Measurements from ENCODE around the gene TOMT. TPM values are rescaled to one million over a fixed set of nuclear protein-coding genes. Genes with fewer than 3 reads are reported as not detected.

The TOMT gene
- total RNA-seq (2021) (not detected in 3 replicates), Bru-seq, nascent RNA (not detected)
- long read RNA-seq, experiment 1, result 0 reads
- long read RNA-seq, experiment 2, result 0 reads
- long read RNA-seq, experiment 3, result 0 reads

- Mint-ChIP-seq H3K4me1 (peaks cover 27% of the 10 kb centered on the region), H3K4me3 (no peak within 1 kb of the TSS), H3K9me3 (no peaks in the 10 kb centered on the region), H3K27me3 (ENCODE audit: low read depth) (no peaks in the 10 kb centered on the region), H3K36me3 (peaks cover 2% of the 10 kb centered on the region; the same call in 1 of the 2 replicates), H3K27ac (no peak within 1 kb of the TSS)
- DNase-seq (ENCODE audit: low spot score) (no peak), ATAC-seq (no peak)
- ChIA-PET CTCF (no interaction called here), POLR2A (no interaction called here)
- TF ChIP-seq ZNF317 (CRISPR knock-in tag; IDR thresholded peaks at IDR 0.05; ENCODE audit: borderline replicate concordance, low read depth) (no peak), MLX (CRISPR knock-in tag; IDR thresholded peaks at IDR 0.05) (no peak)
These were observed at the start of gene TOMT for GRCh38 chr11:72105888-72106287. Gene TOMT, plus strand, starts transcription at chr11:72105924. Its CDS starts 28 bp downstream, at chr11:72105952.

- ATAC-seq (no peak), DNase-seq (ENCODE audit: low spot score) (no peak)
- Mint-ChIP-seq H3K27me3 (ENCODE audit: low read depth) (no peaks in the 10 kb centered on the region), H3K4me1 (peaks cover 14% of the 10 kb centered on the region), H3K9me3 (no peaks in the 10 kb centered on the region), H3K27ac (peak overlapping the region; percentile 60; the same call in 1 of the 2 replicates), H3K4me3 (no peak overlapping the region), H3K36me3 (peaks cover 8% of the 10 kb centered on the region; the same call in 1 of the 2 replicates)
- no peak for TF ChIP-seq MAX (CRISPR knock-in tag; IDR thresholded peaks at IDR 0.05)
- CTCF ChIA-PET, result interaction anchor here (1.7 kb wide), 1 partner anchor 33 kb away, joined by 6 read pairs; no protein-coding TSS in a partner anchor
- POLR2A ChIA-PET, result interaction anchor here (0.6 kb wide), 2 partner anchors 37 to 274 kb away, joined by 3 to 4 read pairs; no protein-coding TSS in a partner anchor
These were observed 47.2 kb upstream of the TOMT start for GRCh38 chr11:72058416-72059034.

GRCh38 chr11:72061739-72062396, 43.9 kb upstream of the TOMT start:
- H3K27me3 Mint-ChIP-seq (ENCODE audit: low read depth), result no peaks in the 10 kb centered on the region
- POLR2A ChIA-PET, result no interaction called here
- ATAC-seq (no peak), DNase-seq (ENCODE audit: low spot score) (no peak)
- no peak overlapping the region for H3K4me3 Mint-ChIP-seq
- no peaks in the 10 kb centered on the region for H3K9me3 Mint-ChIP-seq
- peaks cover 8% of the 10 kb centered on the region; the same call in 1 of the 2 replicates for H3K36me3 Mint-ChIP-seq
- H3K27ac Mint-ChIP-seq, result peak overlapping the region; percentile 51
- no peaks in the 10 kb centered on the region; the same call in 1 of the 2 replicates for H3K4me1 Mint-ChIP-seq
- TF ChIP-seq GABPB1 (CRISPR knock-in tag; IDR thresholded peaks at IDR 0.05), result no peak
- no peak for TF ChIP-seq CBFB (CRISPR knock-in tag; IDR thresholded peaks at IDR 0.05; ENCODE audit: low read depth)
- TF ChIP-seq ZNF138 (CRISPR knock-in tag; conservative IDR thresholded peaks at IDR 0.05), result no peak
- TF ChIP-seq NR3C1 (CRISPR knock-in tag; conservative IDR thresholded peaks at IDR 0.05; ENCODE audit: low read depth), result no peak
- TF ChIP-seq SP1 (CRISPR knock-in tag; conservative IDR thresholded peaks at IDR 0.05), result no peak
- TF ChIP-seq TEAD1 (CRISPR knock-in tag; IDR thresholded peaks at IDR 0.05), result no peak
- no peak for TF ChIP-seq FOXP1 (CRISPR knock-in tag; IDR thresholded peaks at IDR 0.05; ENCODE audit: borderline replicate concordance)
- TF ChIP-seq NR1H2 (CRISPR knock-in tag; IDR thresholded peaks at IDR 0.05), result no peak
- TF ChIP-seq AFF4 (CRISPR knock-in tag; IDR thresholded peaks at IDR 0.05; ENCODE audit: borderline replicate concordance), result no peak
- TF ChIP-seq ERG (CRISPR knock-in tag; IDR thresholded peaks at IDR 0.05), result no peak
- TF ChIP-seq CREB1 (CRISPR knock-in tag; IDR thresholded peaks at IDR 0.05), result no peak
- no peak for TF ChIP-seq TCF7 (CRISPR knock-in tag; IDR thresholded peaks at IDR 0.05; ENCODE audit: low read depth)
- TF ChIP-seq MYBL2 (CRISPR knock-in tag; IDR thresholded peaks at IDR 0.05), result no peak
- TF ChIP-seq ZNF281 (CRISPR knock-in tag; IDR thresholded peaks at IDR 0.05), result no peak
- CTCF ChIA-PET, result interaction anchor here (1.5 kb wide), 2 partner anchors 36 to 37 kb away, joined by 3 to 8 read pairs; no protein-coding TSS in a partner anchor
